Nephron (organoid): Measurements from ENCODE around the gene DMRTC2.

Source experiments
- H3K27ac Mint-ChIP-seq, 3 experiments: 2 replicates each; pipeline ENCODE4 v1.8.0; 2020; ENCODE audit warnings: mixed read lengths in 3 of 3, mild to moderate bottlenecking in 2 of 3, moderate library complexity in 1 of 3
- H3K27me3 Mint-ChIP-seq: 2 replicates; pipeline ENCODE4 v1.8.0; 2021; ENCODE audit warnings: low read depth, mild to moderate bottlenecking, moderate library complexity, mixed read lengths
- H3K36me3 Mint-ChIP-seq: 2 replicates; pipeline ENCODE4 v1.8.0; 2020; ENCODE audit warnings: low read depth, mixed read lengths
- H3K4me1 Mint-ChIP-seq: 2 replicates; pipeline ENCODE4 v1.8.0; 2020; ENCODE audit warnings: mixed read lengths
- H3K4me3 Mint-ChIP-seq, 3 experiments: 2 replicates each; pipeline ENCODE4 v1.8.0; 2020; ENCODE audit warnings: mild to moderate bottlenecking in 3 of 3, mixed read lengths in 3 of 3, moderate library complexity in 2 of 3
- H3K9me3 Mint-ChIP-seq: 2 replicates; pipeline ENCODE4 v1.8.0; 2020; ENCODE audit warnings: mixed read lengths
- CTCF ChIP-seq, 3 experiments: fragments of 200-600 bp; sonication (generic); IDR thresholded peaks; one replicate each; pipeline ENCODE4 v1.5.0; 2021; ENCODE audit warnings: antibody characterized with exemption in 3 of 3; ENCODE audit not compliant: unreplicated experiment in 3 of 3

DMRTC2 gene

GRCh38 chr19:41868120-41868988 is 23.5 kb downstream of the DMRTC2 start:
- TF ChIP-seq CTCF (IDR thresholded peaks at IDR 0.05; ENCODE audit: unreplicated experiment in 3 of 3), result no peak
- H3K27ac Mint-ChIP-seq, result peak overlapping the region in 1 of 3 experiments; percentile 28

GRCh38 chr19:41868989-41869300 is 24.1 kb downstream of the DMRTC2 start:
- no peak overlapping the region for H3K4me3 Mint-ChIP-seq
- peaks cover 39% of the 10 kb centered on the region for H3K36me3 Mint-ChIP-seq
- no peak for TF ChIP-seq CTCF (IDR thresholded peaks at IDR 0.05; ENCODE audit: unreplicated experiment in 3 of 3)

More at GRCh38 chr19:41868120-41868988, 23.5 kb downstream of the DMRTC2 start:
- Mint-ChIP-seq H3K27me3 (no peaks in the 10 kb centered on the region), H3K36me3 (peaks cover 44% of the 10 kb centered on the region), H3K4me1 (peaks cover 20% of the 10 kb centered on the region), H3K4me3 (no peak overlapping the region), H3K9me3 (no peaks in the 10 kb centered on the region)

DNA sequence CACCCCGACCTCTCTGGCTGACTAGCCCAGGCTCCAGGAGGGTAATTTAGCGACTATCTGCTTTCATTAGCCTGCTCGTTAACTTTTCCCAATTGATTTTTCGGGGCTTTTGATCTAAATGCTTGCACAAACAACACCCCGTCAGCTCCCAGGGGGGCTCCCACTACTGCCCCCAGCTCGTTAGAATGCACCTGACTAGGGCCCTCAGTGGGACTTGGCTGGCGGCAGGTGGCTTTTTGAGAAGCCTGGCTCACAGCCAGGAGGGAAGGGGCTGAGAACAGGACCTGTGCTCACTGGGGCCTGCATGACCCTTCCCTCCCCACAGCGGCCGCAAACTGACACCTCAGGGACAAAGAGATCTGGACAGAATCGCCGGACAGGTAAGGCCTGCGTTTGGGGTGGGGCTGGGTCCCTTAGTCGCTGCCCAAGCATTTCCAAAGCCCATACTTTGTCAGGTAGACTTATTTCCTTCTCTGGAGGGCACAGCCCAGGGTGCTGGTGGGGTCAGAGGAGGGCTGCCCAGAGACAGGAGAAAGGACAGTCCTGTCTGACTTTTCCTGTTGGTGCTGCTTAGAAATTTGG is 24.6 kb downstream of the DMRTC2 start:
- H3K27ac Mint-ChIP-seq, result no peak overlapping the region
- TF ChIP-seq CTCF (IDR thresholded peaks at IDR 0.05; ENCODE audit: unreplicated experiment in 3 of 3), result no peak
- no peaks in the 10 kb centered on the region for H3K9me3 Mint-ChIP-seq
- no peak overlapping the region for H3K4me3 Mint-ChIP-seq
- H3K4me1 Mint-ChIP-seq, result peaks cover 11% of the 10 kb centered on the region
- peaks cover 34% of the 10 kb centered on the region for H3K36me3 Mint-ChIP-seq
- H3K27me3 Mint-ChIP-seq, result no peaks in the 10 kb centered on the region

More at GRCh38 chr19:41868989-41869300, 24.1 kb downstream of the DMRTC2 start:
- Mint-ChIP-seq H3K9me3 (no peaks in the 10 kb centered on the region), H3K4me1 (peaks cover 16% of the 10 kb centered on the region), H3K27ac (no peak overlapping the region), H3K27me3 (no peaks in the 10 kb centered on the region)

DNA sequence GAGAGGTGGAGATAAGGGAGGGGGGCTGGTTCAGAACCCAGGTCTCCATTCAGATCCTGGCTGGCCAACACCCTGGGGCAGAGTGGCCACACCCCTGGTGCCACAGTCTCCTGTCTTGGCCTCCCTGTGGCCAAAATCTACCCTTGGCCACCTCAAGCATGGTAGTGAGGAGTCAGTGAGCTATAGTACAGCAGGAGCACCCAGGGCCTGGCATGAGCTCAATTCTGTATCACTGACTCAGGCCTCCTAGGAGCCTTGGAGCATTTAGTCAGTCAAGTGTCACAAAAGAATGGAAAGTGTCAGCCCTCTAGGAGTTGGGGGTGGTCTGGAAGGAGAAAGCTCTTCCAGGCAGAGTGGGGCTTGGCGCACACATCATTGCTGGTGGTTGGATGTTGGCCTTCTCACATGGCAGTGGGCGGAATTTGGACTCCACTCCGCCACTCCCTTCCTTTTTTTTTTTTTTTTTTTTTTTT is 25.6 kb downstream of the DMRTC2 start:
- TF ChIP-seq CTCF (IDR thresholded peaks at IDR 0.05; ENCODE audit: unreplicated experiment in 3 of 3), result no peak
- H3K4me3 Mint-ChIP-seq, result no peak overlapping the region
- no peaks in the 10 kb centered on the region for H3K27me3 Mint-ChIP-seq
- H3K9me3 Mint-ChIP-seq, result no peaks in the 10 kb centered on the region
- H3K36me3 Mint-ChIP-seq, result peaks cover 27% of the 10 kb centered on the region
- peaks cover 8% of the 10 kb centered on the region for H3K4me1 Mint-ChIP-seq
- H3K27ac Mint-ChIP-seq, result no peak overlapping the region

- Mint-ChIP-seq H3K4me1 (peaks cover 8% of the 10 kb centered on the region), H3K27me3 (peaks cover 2% of the 10 kb centered on the region), H3K27ac (peak overlapping the region in 1 of 3 experiments; percentile 48), H3K4me3 (no peak overlapping the region), H3K36me3 (peaks cover 21% of the 10 kb centered on the region), H3K9me3 (no peaks in the 10 kb centered on the region)
- no peak for TF ChIP-seq CTCF (IDR thresholded peaks at IDR 0.05; ENCODE audit: unreplicated experiment in 3 of 3)
Observed at GRCh38 chr19:41871573-41872383, 26.9 kb downstream of the DMRTC2 start.
